HUES64 (cell line): ENCODE data around the gene ZNF26.
"Not testable (repeated sequence)": the region's sequence is repeated elsewhere in the genome, so short reads cannot be mapped to it uniquely, and the experiment has no call there.

ENCODE experiments used
- H3K27ac ChIP-seq: 2 replicates; pipeline ENCODE4 v1.7.0; 2013; ENCODE audit warnings: low read depth, low read length, inconsistent platforms
- H3K27me3 ChIP-seq: 2 replicates; pipeline ENCODE4 v1.6.1; 2013; ENCODE audit warnings: mild to moderate bottlenecking, low read length; ENCODE audit not compliant: insufficient read depth
- H3K36me3 ChIP-seq: 2 replicates; pipeline ENCODE4 v1.6.1; 2013; ENCODE audit warnings: mild to moderate bottlenecking, low read length; ENCODE audit not compliant: insufficient read depth
- H3K4me1 ChIP-seq: 2 replicates; pipeline ENCODE4 v1.6.1; 2013; ENCODE audit warnings: mild to moderate bottlenecking, low read length, moderate library complexity; ENCODE audit not compliant: insufficient read depth
- H3K4me3 ChIP-seq: 2 replicates; pipeline ENCODE4 v1.5.1; 2013; ENCODE audit warnings: mild to moderate bottlenecking, low read length, moderate library complexity
- H3K9ac ChIP-seq: 2 replicates; pipeline ENCODE4 v1.6.1; 2013; ENCODE audit warnings: mild to moderate bottlenecking, low read depth, low read length
- H3K9me3 ChIP-seq: 2 replicates; pipeline ENCODE4 v1.6.1; 2013; ENCODE audit warnings: low read depth, low read length; ENCODE audit not compliant: insufficient read depth
- WGBS: fragments of 150-250, 120-280 bp; methylation state at CpG from one replicate; pipeline ENCODE4 v1.1.7; 2013; ENCODE audit warnings: missing lambda C conversion rate; 5-methylcytosine and 5-hydroxymethylcytosine counted together

Gene ZNF26

GRCh38 chr12:132961790-132962189, 24.4 kb upstream of the ZNF26 start:
- not testable (repeated sequence) for H3K27ac ChIP-seq, H3K9ac ChIP-seq, H3K4me1 ChIP-seq, H3K27me3 ChIP-seq, H3K4me3 ChIP-seq, H3K36me3 ChIP-seq
- H3K9me3 ChIP-seq = peaks cover 52% of the 10 kb centered on the region
- 98% methylated on average over 14 of the region's 14 CpGs for WGBS

- not testable (repeated sequence) for H3K36me3 ChIP-seq, H3K9ac ChIP-seq, H3K4me3 ChIP-seq, H3K27ac ChIP-seq, H3K27me3 ChIP-seq, H3K4me1 ChIP-seq
- peaks cover 58% of the 10 kb centered on the region for H3K9me3 ChIP-seq
- 74% methylated on average over 10 of the region's 10 CpGs for WGBS
Observed at GRCh38 chr12:132963947-132964346, 22.2 kb upstream of the ZNF26 start.

GRCh38 chr12:132965796-132966195, 20.4 kb upstream of the ZNF26 start:
- Histone ChIP-seq H3K4me3 (no peak overlapping the region), H3K9ac (no peak overlapping the region), H3K27ac (no peak overlapping the region), H3K4me1 (no peaks in the 10 kb centered on the region), H3K36me3 (no peaks in the 10 kb centered on the region), H3K9me3 (peaks cover 53% of the 10 kb centered on the region), H3K27me3 (no peaks in the 10 kb centered on the region)
- 96% methylated on average over 12 of the region's 12 CpGs for WGBS

GRCh38 chr12:132966676-132967415, 19.3 kb upstream of the ZNF26 start:
- Histone ChIP-seq H3K4me1 (no peaks in the 10 kb centered on the region), H3K36me3 (no peaks in the 10 kb centered on the region)
- WGBS = 88% methylated on average over 12 of the region's 12 CpGs

GRCh38 chr12:132967736-132968135, 18.4 kb upstream of the ZNF26 start:
- Histone ChIP-seq H3K4me3 (no peak overlapping the region), H3K27ac (no peak overlapping the region), H3K4me1 (no peaks in the 10 kb centered on the region), H3K9ac (no peak overlapping the region), H3K36me3 (no peaks in the 10 kb centered on the region), H3K9me3 (peaks cover 63% of the 10 kb centered on the region), H3K27me3 (no peaks in the 10 kb centered on the region)
- 95% methylated on average over 21 of the region's 21 CpGs for WGBS

More at GRCh38 chr12:132966676-132967415, 19.3 kb upstream of the ZNF26 start:
- H3K27me3 ChIP-seq = no peaks in the 10 kb centered on the region
- H3K27ac ChIP-seq = no peak overlapping the region
- H3K4me3 ChIP-seq = no peak overlapping the region
- H3K9ac ChIP-seq = no peak overlapping the region
- peaks cover 54% of the 10 kb centered on the region for H3K9me3 ChIP-seq

- no peak overlapping the region for H3K9ac ChIP-seq
- no peak overlapping the region for H3K27ac ChIP-seq
- H3K27me3 ChIP-seq = no peaks in the 10 kb centered on the region
- H3K4me1 ChIP-seq = no peaks in the 10 kb centered on the region
- WGBS = 60% methylated on average over 1 of the region's 1 CpG
- peaks cover 75% of the 10 kb centered on the region for H3K9me3 ChIP-seq
- no peak overlapping the region for H3K4me3 ChIP-seq
- no peaks in the 10 kb centered on the region for H3K36me3 ChIP-seq
Observed at GRCh38 chr12:132972374-132972773, 13.8 kb upstream of the ZNF26 start.

- H3K4me3 ChIP-seq, H3K4me1 ChIP-seq, H3K36me3 ChIP-seq, H3K27me3 ChIP-seq, H3K27ac ChIP-seq, H3K9ac ChIP-seq: not testable (repeated sequence)
- H3K9me3 ChIP-seq = peaks cover 85% of the 10 kb centered on the region
- 57% methylated on average over 13 of the region's 13 CpGs for WGBS
Observed at GRCh38 chr12:132976870-132977269, 9.3 kb upstream of the ZNF26 start.

- Histone ChIP-seq H3K4me3 (peak overlapping the region; percentile 86), H3K4me1 (no peaks in the 10 kb centered on the region), H3K9ac (peak overlapping the region; percentile 75), H3K36me3 (peaks cover 18% of the 10 kb centered on the region; the same call in 1 of the 2 replicates), H3K9me3 (peaks cover 69% of the 10 kb centered on the region), H3K27ac (no peak overlapping the region), H3K27me3 (no peaks in the 10 kb centered on the region)
- 25% methylated on average over 11 of the region's 11 CpGs for WGBS
Observed at GRCh38 chr12:132986885-132987225, 688 bp downstream of the ZNF26 start.

GRCh38 chr12:132998741-132999140, 12.6 kb downstream of the ZNF26 start:
- no peak overlapping the region for H3K9ac ChIP-seq
- no peak overlapping the region for H3K27ac ChIP-seq
- no peak overlapping the region for H3K4me3 ChIP-seq
- 47% methylated on average over 1 of the region's 1 CpG for WGBS
- peaks cover 7% of the 10 kb centered on the region; the same call in 1 of the 2 replicates for H3K36me3 ChIP-seq
- H3K9me3 ChIP-seq = peaks cover 92% of the 10 kb centered on the region
- no peaks in the 10 kb centered on the region for H3K27me3 ChIP-seq
- no peaks in the 10 kb centered on the region for H3K4me1 ChIP-seq

- Histone ChIP-seq H3K4me3 (no peak overlapping the region), H3K4me1 (no peaks in the 10 kb centered on the region), H3K27ac (no peak overlapping the region), H3K9me3 (peaks cover 87% of the 10 kb centered on the region), H3K9ac (no peak overlapping the region), H3K36me3 (peaks cover 90% of the 10 kb centered on the region), H3K27me3 (no peaks in the 10 kb centered on the region)
- 97% methylated on average over 5 of the region's 6 CpGs for WGBS
Observed at GRCh38 chr12:133010657-133011297, 24.6 kb downstream of the ZNF26 start.

- H3K9me3 ChIP-seq = peaks cover 64% of the 10 kb centered on the region
- no peak overlapping the region for H3K27ac ChIP-seq
- WGBS = 83% methylated on average over 2 of the region's 2 CpGs
- H3K9ac ChIP-seq = no peak overlapping the region
- H3K27me3 ChIP-seq = no peaks in the 10 kb centered on the region
- no peaks in the 10 kb centered on the region for H3K36me3 ChIP-seq
- no peaks in the 10 kb centered on the region for H3K4me1 ChIP-seq
- no peak overlapping the region for H3K4me3 ChIP-seq
Observed at GRCh38 chr12:133023566-133023965, 37.4 kb downstream of the ZNF26 start.
